CD4-positive, alpha-beta T cell treated with Interleukin-15 for 4 hours (primary cell): ENCODE results near the gene GNS.

ENCODE experiments used
- DNase-seq: peaks from one replicate; pipeline ENCODE4 v3.0.0-alpha.2; 2020; ENCODE audit warnings: low spot score

Gene GNS

GRCh38 chr12:64672925-64673409 lies 86.2 kb downstream of the GNS start:
- DNase-seq, result no peak

- no peak for DNase-seq
Observed at GRCh38 chr12:64671681-64672080, 87.5 kb downstream of the GNS start.

GRCh38 chr12:64670919-64671639 lies 88.1 kb downstream of the GNS start:
- peak; percentile 54 for DNase-seq

GRCh38 chr12:64670019-64670418 lies 89.2 kb downstream of the GNS start:
- DNase-seq, result no peak

GRCh38 chr12:64669270-64669842 lies 89.8 kb downstream of the GNS start:
- peak; percentile 79 for DNase-seq

GRCh38 chr12:64667793-64668192 lies 91.4 kb downstream of the GNS start:
- DNase-seq, result no peak

GRCh38 chr12:64666054-64666914 lies 92.9 kb downstream of the GNS start:
- no peak for DNase-seq

- peak; percentile 83 for DNase-seq
Observed at GRCh38 chr12:64665514-64665913, 93.7 kb downstream of the GNS start.
